ENCODE measurements around the gene ECI1. TPM values are rescaled to one million over a fixed set of nuclear protein-coding genes. Genes with fewer than 3 reads are reported as not detected.

Gene ECI1
- total RNA-seq, 4 donors from 2014 or later: 74.3 to 94.7 (median 81.5) TPM

GRCh38 chr16:2206780-2207433, 44.5 kb downstream of the ECI1 start:
- TF ChIP-seq POLR2A (IDR thresholded peaks at IDR 0.05): no peak
- no peak for TF ChIP-seq CTCF (IDR thresholded peaks at IDR 0.05)
- TF ChIP-seq EP300 (IDR thresholded peaks at IDR 0.05): no peak
- peaks cover 0 to 42% (median 14%) of the 10 kb centered on the region in 3 donors for H3K36me3 ChIP-seq
- H3K4me1 ChIP-seq: peaks cover 0 to 36% (median 12%) of the 10 kb centered on the region in 4 donors
- WGBS, 2 donors: 87 to 98% methylated on average over 12 to 17 of the region's 23 CpGs
- no peaks in the 10 kb centered on the region for H3K9me3 ChIP-seq
- DNase-seq (ENCODE audit: low spot score in 2 of 2): no peak
- H3K27me3 ChIP-seq: no peaks in the 10 kb centered on the region
- peak overlapping the region in 1 of 4 donors; percentile 94 for H3K27ac ChIP-seq
- H3K4me3 ChIP-seq: no peak overlapping the region

DNA sequence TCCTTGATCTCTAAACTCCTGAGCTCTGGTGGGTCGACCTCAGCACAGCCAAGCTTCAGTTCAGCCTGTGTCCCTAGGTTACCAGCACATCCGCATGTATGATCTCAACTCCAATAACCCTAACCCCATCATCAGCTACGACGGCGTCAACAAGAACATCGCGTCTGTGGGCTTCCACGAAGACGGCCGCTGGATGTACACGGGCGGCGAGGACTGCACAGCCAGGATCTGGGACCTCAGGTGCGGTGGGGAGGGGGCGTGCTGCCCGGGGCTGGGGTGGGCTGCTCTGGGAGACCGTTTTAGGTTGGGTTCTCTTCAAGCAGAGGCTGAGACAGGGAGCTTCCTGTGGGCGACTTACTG, 45.0 kb downstream of the ECI1 start:
- Histone ChIP-seq H3K27ac (peak overlapping the region in 3 of 4 donors; percentile 93 to 99 (median 94)), H3K27me3 (no peaks in the 10 kb centered on the region), H3K36me3 (peaks cover 0 to 42% (median 14%) of the 10 kb centered on the region in 3 donors), H3K9me3 (no peaks in the 10 kb centered on the region), H3K4me3 (peak overlapping the region; percentile 65 to 85 (median 66)), H3K4me1 (peaks cover 0 to 35% (median 12%) of the 10 kb centered on the region in 4 donors)
- TF ChIP-seq EP300 (IDR thresholded peaks at IDR 0.05) (no peak), CTCF (IDR thresholded peaks at IDR 0.05) (no peak), POLR2A (IDR thresholded peaks at IDR 0.05) (no peak)
- no peak for DNase-seq (ENCODE audit: low spot score in 2 of 2)
- 80 to 88% methylated on average over 17 to 18 of the region's 18 CpGs for WGBS, 2 donors

DNA sequence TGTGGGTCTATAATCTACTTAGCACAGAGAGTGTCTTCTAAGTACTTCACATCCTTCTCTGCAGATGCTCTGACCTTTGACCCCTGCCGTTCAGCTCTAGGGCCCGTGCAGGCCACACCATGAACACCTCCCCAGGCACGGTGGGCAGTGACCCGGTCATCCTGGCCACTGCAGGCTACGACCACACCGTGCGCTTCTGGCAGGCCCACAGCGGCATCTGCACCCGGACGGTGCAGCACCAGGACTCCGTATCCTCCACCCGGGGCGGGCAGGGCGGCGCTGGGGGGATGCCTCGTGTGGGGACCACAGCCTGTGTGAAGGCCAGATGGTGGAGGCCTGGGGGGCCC, 45.4 kb downstream of the ECI1 start:
- Histone ChIP-seq H3K36me3 (peaks cover 0 to 42% (median 14%) of the 10 kb centered on the region in 3 donors), H3K4me3 (peak overlapping the region; percentile 65 to 85 (median 66)), H3K27me3 (no peaks in the 10 kb centered on the region), H3K9me3 (no peaks in the 10 kb centered on the region), H3K4me1 (peaks cover 0 to 35% (median 12%) of the 10 kb centered on the region in 4 donors), H3K27ac (peak overlapping the region; percentile 93 to 99 (median 94))
- peak in 1 of 2 donors; percentile 21 for DNase-seq (ENCODE audit: low spot score in 2 of 2)
- peak in 1 of 5 experiments; percentile 4 for TF ChIP-seq CTCF (IDR thresholded peaks at IDR 0.05)
- no peak for TF ChIP-seq EP300 (IDR thresholded peaks at IDR 0.05)
- WGBS, 2 donors: 0 to 7% methylated on average over 4 to 16 of the region's 16 CpGs

DNA sequence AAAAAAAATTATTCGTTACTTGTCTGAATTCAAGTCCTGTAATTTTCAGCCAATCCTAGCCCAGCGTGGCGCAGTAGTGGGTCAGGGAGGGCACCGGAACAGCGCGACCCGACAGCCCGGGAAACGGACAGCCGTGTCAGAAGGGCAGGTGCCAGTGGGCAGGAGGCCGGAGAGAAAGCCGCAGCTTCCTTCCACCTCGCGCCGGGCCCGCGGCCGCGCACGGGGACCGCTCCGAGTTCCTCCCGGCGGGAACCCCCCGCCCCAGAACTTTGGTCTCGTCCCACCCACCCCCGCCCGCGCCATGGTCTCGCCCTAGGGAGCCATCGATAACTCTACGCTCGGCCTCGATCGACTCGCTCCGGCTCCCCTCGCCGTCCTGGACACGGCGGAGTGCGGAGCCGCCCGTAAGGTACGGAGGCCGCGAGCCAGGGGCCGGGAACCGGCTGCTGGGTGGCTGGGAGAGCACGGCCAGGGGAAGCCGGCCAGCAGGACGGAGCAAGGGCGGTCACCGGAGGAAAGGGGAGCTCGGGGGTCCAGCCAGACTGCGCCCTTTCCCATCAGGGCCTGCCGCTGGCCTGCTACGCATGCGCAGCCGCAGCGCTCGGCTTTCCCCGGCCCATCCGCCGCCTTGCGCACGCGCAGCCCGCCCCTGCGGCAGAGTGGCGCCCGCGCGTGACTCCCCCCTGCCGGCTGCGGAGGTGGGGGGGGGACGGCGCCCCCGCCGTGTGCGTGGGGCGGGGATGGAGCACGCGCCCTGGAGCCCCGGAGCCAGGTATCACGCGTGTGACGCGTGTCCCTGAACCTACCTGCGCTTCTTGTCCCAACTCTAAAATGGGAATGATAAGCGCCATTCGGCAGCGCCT, 46.1 kb downstream of the ECI1 start, which contains the start of gene MLST8:
TSS of gene MLST8 (plus strand) at position 351 of the 863 bp plus-strand sequence. CDS start 632 bp downstream, outside the sequence.
- TF ChIP-seq CTCF (IDR thresholded peaks at IDR 0.05) (peak in 3 of 5 experiments; percentile 9 to 59 (median 16)), EP300 (IDR thresholded peaks at IDR 0.05) (peak in 1 of 2 donors; percentile 95), POLR2A (IDR thresholded peaks at IDR 0.05) (peak; percentile 73 to 81)
- no peaks in the 10 kb centered on the region for H3K9me3 ChIP-seq

More for the DNA sequence above, 46.1 kb downstream of the ECI1 start, which contains the start of gene MLST8:
- peak within 1 kb of the TSS; percentile 65 to 85 (median 66) for H3K4me3 ChIP-seq
- whole genome bisulfite sequencing, 2 donors: 0 to 1% methylated on average over 21 to 74 of the region's 93 CpGs
- peak within 1 kb of the TSS; percentile 93 to 99 (median 94) for H3K27ac ChIP-seq
- peak; percentile 71 for DNase-seq (ENCODE audit: low spot score in 2 of 2)
- H3K27me3 ChIP-seq: no peaks in the 10 kb centered on the region
- H3K36me3 ChIP-seq: peaks cover 0 to 40% (median 14%) of the 10 kb centered on the region in 3 donors
- H3K4me1 ChIP-seq: peaks cover 0 to 30% (median 12%) of the 10 kb centered on the region in 4 donors

All from tibial nerve (tissue), 4 donors.